Measurements from ENCODE around the gene KLHL33. TPM values are rescaled to one million over a fixed set of nuclear protein-coding genes. Genes with fewer than 3 reads are reported as not detected.

KLHL33 gene
- total and polyA plus RNA-seq, 2 experiments from 2014 or later: not detected

- H3K27me3 ChIP-seq (replicated peaks; ENCODE audit: insufficient read depth): no peaks in the 10 kb centered on the region
- no peaks in the 10 kb centered on the region for H3K9me3 ChIP-seq (ENCODE audit: low read depth)
- H2AFZ ChIP-seq: no peak overlapping the region
- no peak overlapping the region for H3K4me3 ChIP-seq
- H3K4me2 ChIP-seq (ENCODE audit: unreplicated experiment): no peak overlapping the region
- in situ Hi-C loops (cut with MboI): no loop called here
- H3K9ac ChIP-seq: no peak overlapping the region
- WGBS, 2 experiments (ENCODE audit: low coverage in 1 of 2, low lambda C conversion rate in 2 of 2, missing lambda C conversion rate in 2 of 2): 82 to 85% methylated on average over 5 of the region's 5 CpGs
- TF ChIP-seq EZH2phosphoT487 (IDR thresholded peaks at IDR 0.05; ENCODE audit: insufficient read depth, low read depth) (no peak), EZH2 (IDR thresholded peaks at IDR 0.05; ENCODE audit: insufficient read depth, poor library complexity, severe bottlenecking) (no peak)
- peaks cover 33% of the 10 kb centered on the region for H3K79me2 ChIP-seq (ENCODE audit: insufficient read depth)
- H3F3A ChIP-seq (ENCODE audit: insufficient read depth): peaks cover 20% of the 10 kb centered on the region; the same call in 1 of the 2 replicates
- H3K36me3 ChIP-seq (ENCODE audit: low read depth): peaks cover 24% of the 10 kb centered on the region
- H4K20me1 ChIP-seq (ENCODE audit: insufficient read depth): no peaks in the 10 kb centered on the region
- no peak overlapping the region for H3K27ac ChIP-seq
- no peak for DNase-seq
- no peaks in the 10 kb centered on the region; the same call in 1 of the 2 replicates for H3K4me1 ChIP-seq (ENCODE audit: insufficient read depth)
- no peaks in the 10 kb centered on the region for H3K9me2 ChIP-seq (ENCODE audit: insufficient read depth)
Observed at GRCh38 chr14:20476776-20477175, 40.8 kb upstream of the KLHL33 start.

- H3F3A ChIP-seq (ENCODE audit: insufficient read depth): peaks cover 15% of the 10 kb centered on the region; the same call in 1 of the 2 replicates
- 98 to 100% methylated on average over 2 of the region's 2 CpGs for WGBS, 2 experiments (ENCODE audit: low coverage in 1 of 2, low lambda C conversion rate in 2 of 2, missing lambda C conversion rate in 2 of 2)
- H3K27ac ChIP-seq: no peak overlapping the region
- H3K27me3 ChIP-seq (replicated peaks; ENCODE audit: insufficient read depth): no peaks in the 10 kb centered on the region
- H4K20me1 ChIP-seq (ENCODE audit: insufficient read depth): no peaks in the 10 kb centered on the region
- no peak overlapping the region for H3K4me3 ChIP-seq
- in situ Hi-C loops (cut with MboI): no loop called here
- H3K36me3 ChIP-seq (ENCODE audit: low read depth): peaks cover 24% of the 10 kb centered on the region
- H2AFZ ChIP-seq: no peak overlapping the region
- no peaks in the 10 kb centered on the region for H3K9me3 ChIP-seq (ENCODE audit: low read depth)
- TF ChIP-seq EZH2 (IDR thresholded peaks at IDR 0.05; ENCODE audit: insufficient read depth, poor library complexity, severe bottlenecking) (no peak), EZH2phosphoT487 (IDR thresholded peaks at IDR 0.05; ENCODE audit: insufficient read depth, low read depth) (no peak)
- DNase-seq: no peak
- H3K4me1 ChIP-seq (ENCODE audit: insufficient read depth): no peaks in the 10 kb centered on the region; the same call in 1 of the 2 replicates
- H3K9ac ChIP-seq: no peak overlapping the region
- peaks cover 55% of the 10 kb centered on the region for H3K79me2 ChIP-seq (ENCODE audit: insufficient read depth)
- no peak overlapping the region for H3K4me2 ChIP-seq (ENCODE audit: unreplicated experiment)
- H3K9me2 ChIP-seq (ENCODE audit: insufficient read depth): no peaks in the 10 kb centered on the region
Observed at GRCh38 chr14:20472536-20473169, 36.7 kb upstream of the KLHL33 start.

DNA sequence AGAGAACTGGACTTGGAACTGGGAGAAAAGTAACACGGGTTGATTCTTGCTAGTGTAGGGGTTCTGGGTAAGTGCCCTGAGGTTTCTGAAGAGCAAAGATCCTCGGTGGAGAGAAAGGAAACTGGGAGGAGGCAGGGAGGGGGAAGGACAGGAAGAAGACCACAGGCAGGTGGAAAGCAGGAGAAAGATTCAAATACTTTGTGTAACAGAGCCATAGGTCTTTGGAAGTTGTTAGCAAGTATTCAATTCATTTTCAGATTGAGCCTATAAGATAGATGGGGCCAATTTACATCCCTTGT, 34.6 kb upstream of the KLHL33 start:
- Histone ChIP-seq H3K27me3 (replicated peaks; ENCODE audit: insufficient read depth) (no peaks in the 10 kb centered on the region), H3K9me3 (ENCODE audit: low read depth) (no peaks in the 10 kb centered on the region), H3K9me2 (ENCODE audit: insufficient read depth) (no peaks in the 10 kb centered on the region), H3K9ac (peak overlapping the region; percentile 94), H4K20me1 (ENCODE audit: insufficient read depth) (no peaks in the 10 kb centered on the region), H3K36me3 (ENCODE audit: low read depth) (peaks cover 24% of the 10 kb centered on the region), H3K79me2 (ENCODE audit: insufficient read depth) (peaks cover 55% of the 10 kb centered on the region), H3F3A (ENCODE audit: insufficient read depth) (peaks cover 10% of the 10 kb centered on the region; the same call in 1 of the 2 replicates), H3K4me3 (peak overlapping the region; percentile 93), H3K4me2 (ENCODE audit: unreplicated experiment) (peak overlapping the region; percentile 95), H2AFZ (peak overlapping the region; percentile 98), H3K27ac (peak overlapping the region; percentile 85), H3K4me1 (ENCODE audit: insufficient read depth) (no peaks in the 10 kb centered on the region)
- in situ Hi-C loops (cut with MboI): no loop called here
- WGBS, 2 experiments (ENCODE audit: low coverage in 1 of 2, low lambda C conversion rate in 2 of 2, missing lambda C conversion rate in 2 of 2): 3% methylated on average over 2 of the region's 2 CpGs
- TF ChIP-seq EZH2 (IDR thresholded peaks at IDR 0.05; ENCODE audit: insufficient read depth, poor library complexity, severe bottlenecking): no peak
- no peak for DNase-seq

DNA sequence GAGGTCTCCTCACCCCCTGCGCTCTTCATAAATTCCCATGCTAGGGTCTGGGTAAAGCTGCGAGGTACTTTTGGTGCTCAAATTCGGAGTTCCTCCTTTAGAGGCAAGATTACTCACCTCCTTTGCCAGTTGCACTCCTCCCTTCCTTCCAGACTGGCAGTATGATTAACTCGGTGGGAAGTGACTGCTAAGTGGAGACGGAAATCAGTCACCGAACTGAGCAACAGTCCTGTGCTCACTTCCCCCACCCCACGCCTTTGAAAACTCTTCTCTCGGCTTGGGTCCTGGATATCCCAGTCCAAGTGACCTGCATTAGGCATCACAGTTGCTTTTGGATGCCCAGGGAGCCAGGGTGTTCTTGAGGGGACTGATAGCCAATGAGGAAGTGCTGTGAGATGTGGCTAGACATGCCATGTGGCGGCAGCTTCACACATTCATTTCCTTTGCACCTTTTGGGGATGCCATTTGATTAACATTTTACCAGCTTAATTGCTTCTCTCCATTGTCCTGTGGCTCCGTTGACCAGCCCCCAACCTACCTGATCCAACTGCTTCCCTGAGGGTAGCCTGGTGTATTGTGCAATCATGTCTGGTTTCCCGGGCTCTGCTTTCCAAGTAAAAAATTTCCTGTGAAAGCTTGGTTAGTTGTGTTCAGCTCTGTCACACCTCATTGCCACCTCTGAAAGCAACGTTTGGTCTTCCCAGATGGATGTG, 34.1 kb upstream of the KLHL33 start:
- H2AFZ ChIP-seq: peak overlapping the region; percentile 98
- H3K27me3 ChIP-seq (replicated peaks; ENCODE audit: insufficient read depth): no peaks in the 10 kb centered on the region
- peak overlapping the region; percentile 85 for H3K27ac ChIP-seq
- peak overlapping the region; percentile 93 for H3K4me3 ChIP-seq
- H3K9me2 ChIP-seq (ENCODE audit: insufficient read depth): no peaks in the 10 kb centered on the region
- H3K36me3 ChIP-seq (ENCODE audit: low read depth): peaks cover 19% of the 10 kb centered on the region
- H4K20me1 ChIP-seq (ENCODE audit: insufficient read depth): no peaks in the 10 kb centered on the region
- no peak for TF ChIP-seq EZH2phosphoT487 (IDR thresholded peaks at IDR 0.05; ENCODE audit: insufficient read depth, low read depth)
- no peak for TF ChIP-seq EZH2 (IDR thresholded peaks at IDR 0.05; ENCODE audit: insufficient read depth, poor library complexity, severe bottlenecking)
- H3K4me2 ChIP-seq (ENCODE audit: unreplicated experiment): peak overlapping the region; percentile 95
- H3K79me2 ChIP-seq (ENCODE audit: insufficient read depth): peaks cover 54% of the 10 kb centered on the region
- H3F3A ChIP-seq (ENCODE audit: insufficient read depth): peaks cover 10% of the 10 kb centered on the region; the same call in 1 of the 2 replicates
- peak overlapping the region; percentile 94 for H3K9ac ChIP-seq
- DNase-seq: peak; percentile 91
- H3K9me3 ChIP-seq (ENCODE audit: low read depth): no peaks in the 10 kb centered on the region
- 1 to 4% methylated on average over 12 of the region's 12 CpGs for WGBS, 2 experiments (ENCODE audit: low coverage in 1 of 2, low lambda C conversion rate in 2 of 2, missing lambda C conversion rate in 2 of 2)
- in situ Hi-C loops (cut with MboI): no loop called here
- H3K4me1 ChIP-seq (ENCODE audit: insufficient read depth): no peaks in the 10 kb centered on the region
